Trophoblast cell (in vitro differentiated cells and primary cell): ENCODE data around the gene IFI44L.
A peak's percentile ranks its signal among the peaks of the same experiment; 100 is the strongest.

Source experiments
- DNase-seq, 2 donors: peaks; one replicate each; pipeline ENCODE4 v3.0.0-alpha.2; 2016
- H2AFZ ChIP-seq: 2 replicates; pipeline ENCODE4 v1.6.1; 2013; ENCODE audit warnings: low read length, moderate library complexity, mild to moderate bottlenecking; ENCODE audit not compliant: insufficient read depth, poor library complexity
- H2AK5ac ChIP-seq: 2 replicates; pipeline ENCODE4 v1.6.1; 2013; ENCODE audit warnings: mild to moderate bottlenecking, low read length
- H2BK120ac ChIP-seq: 2 replicates; pipeline ENCODE4 v1.6.1; 2013; ENCODE audit warnings: low read length, mild to moderate bottlenecking, moderate library complexity; ENCODE audit not compliant: insufficient read depth, poor library complexity
- H2BK12ac ChIP-seq: 2 replicates; pipeline ENCODE4 v1.6.1; 2013; ENCODE audit warnings: mild to moderate bottlenecking, low read length, moderate library complexity
- H2BK5ac ChIP-seq: 2 replicates; pipeline ENCODE4 v1.6.1; 2013; ENCODE audit warnings: low read length, low read depth, moderate library complexity, mild to moderate bottlenecking; ENCODE audit not compliant: poor library complexity
- H3K14ac ChIP-seq: 2 replicates; pipeline ENCODE4 v1.6.1; 2013; ENCODE audit warnings: mild to moderate bottlenecking, low read length
- H3K18ac ChIP-seq: 2 replicates; pipeline ENCODE4 v1.6.1; 2013; ENCODE audit warnings: mild to moderate bottlenecking, low read length
- H3K23ac ChIP-seq: 2 replicates; pipeline ENCODE4 v1.6.1; 2013; ENCODE audit warnings: low read length
- H3K27ac ChIP-seq: 2 replicates; pipeline ENCODE4 v1.5.1; 2013; ENCODE audit warnings: low read depth, mild to moderate bottlenecking, inconsistent platforms, low read length, moderate library complexity
- H3K27me3 ChIP-seq: 2 replicates; pipeline ENCODE4 v1.6.1; 2013; ENCODE audit warnings: inconsistent platforms, mild to moderate bottlenecking, low read length, moderate library complexity; ENCODE audit not compliant: insufficient read depth
- H3K36me3 ChIP-seq, 2 experiments: 1 replicate in 1 of 2; 2 replicates in 1 of 2; pipeline ENCODE4 v1.6.1; 2013; ENCODE audit warnings: low read length in 2 of 2, mild to moderate bottlenecking in 2 of 2, moderate library complexity in 1 of 2; ENCODE audit not compliant: insufficient read depth in 2 of 2, control insufficient read depth in 1 of 2
- H3K4ac ChIP-seq: 2 replicates; pipeline ENCODE4 v1.6.1; 2013; ENCODE audit warnings: low read depth, mild to moderate bottlenecking, low read length, moderate library complexity
- H3K4me1 ChIP-seq, 2 experiments: 1 replicate in 1 of 2; 2 replicates in 1 of 2; pipeline ENCODE4 v1.6.1; 2013; ENCODE audit warnings: low read length in 2 of 2, mild to moderate bottlenecking in 2 of 2, moderate library complexity in 1 of 2; ENCODE audit not compliant: insufficient read depth in 2 of 2, control insufficient read depth in 1 of 2
- H3K4me2 ChIP-seq: 2 replicates; pipeline ENCODE4 v1.6.1; 2013; ENCODE audit warnings: inconsistent platforms, mild to moderate bottlenecking, low read length, moderate library complexity
- H3K4me3 ChIP-seq: 2 replicates; pipeline ENCODE4 v1.5.1; 2013; ENCODE audit warnings: mild to moderate bottlenecking, low read depth, low read length, inconsistent platforms
- H3K79me1 ChIP-seq: one replicate; pipeline ENCODE4 v1.6.1; 2013; ENCODE audit warnings: low read length
- H3K79me2 ChIP-seq: 2 replicates; pipeline ENCODE4 v1.6.1; 2013; ENCODE audit warnings: low read length, mild to moderate bottlenecking; ENCODE audit not compliant: control insufficient read depth, insufficient read depth, poor library complexity
- H3K9ac ChIP-seq: 2 replicates; pipeline ENCODE4 v1.6.1; 2013; ENCODE audit warnings: mild to moderate bottlenecking, low read length
- H3K9me3 ChIP-seq: 2 replicates; pipeline ENCODE4 v1.6.1; 2013; ENCODE audit warnings: low read depth, mild to moderate bottlenecking, control low read depth, inconsistent platforms, low read length; ENCODE audit not compliant: insufficient read depth
- H4K12ac ChIP-seq: 2 replicates; pipeline ENCODE4 v1.6.1; 2013; ENCODE audit warnings: low read depth, mild to moderate bottlenecking, low read length, moderate library complexity
- H4K8ac ChIP-seq: 2 replicates; pipeline ENCODE4 v1.6.1; 2013; ENCODE audit warnings: low read depth, mild to moderate bottlenecking, low read length, moderate library complexity
- H4K91ac ChIP-seq: one replicate; pipeline ENCODE4 v1.6.1; 2013; ENCODE audit warnings: low read depth, mild to moderate bottlenecking, low read length, moderate library complexity
- WGBS: extraction: QIAGEN DNeasy Blood & Tissue Kit; methylation state at CpG from one replicate; pipeline ENCODE4 v1.1.7; 2013; ENCODE audit warnings: missing lambda C conversion rate; ENCODE audit not compliant: insufficient read length, insufficient coverage; ENCODE audit errors: extremely low coverage; 5-methylcytosine and 5-hydroxymethylcytosine counted together

IFI44L gene

GRCh38 chr1:78603206-78603605, 17.0 kb upstream of the IFI44L start:
- no peak overlapping the region for H3K4me3 ChIP-seq
- no peak overlapping the region for H3K14ac ChIP-seq
- no peaks in the 10 kb centered on the region for H3K9me3 ChIP-seq
- no peaks in the 10 kb centered on the region for H3K4me1 ChIP-seq
- H2BK5ac ChIP-seq = no peak overlapping the region
- no peak overlapping the region for H4K12ac ChIP-seq
- no peak overlapping the region for H4K91ac ChIP-seq
- DNase-seq = no peak
- no peaks in the 10 kb centered on the region for H3K79me1 ChIP-seq
- H3K27me3 ChIP-seq = no peaks in the 10 kb centered on the region
- no peak overlapping the region for H3K9ac ChIP-seq
- no peaks in the 10 kb centered on the region for H3K79me2 ChIP-seq
- H4K8ac ChIP-seq = no peak overlapping the region
- H3K36me3 ChIP-seq = no peaks in the 10 kb centered on the region
- no peak overlapping the region for H3K27ac ChIP-seq
- no peak overlapping the region for H3K4ac ChIP-seq
- no peak overlapping the region for H3K4me2 ChIP-seq
- H2BK12ac ChIP-seq = no peak overlapping the region
- no peak overlapping the region for H2BK120ac ChIP-seq
- H2AK5ac ChIP-seq = no peak overlapping the region
- H3K23ac ChIP-seq = no peak overlapping the region
- H3K18ac ChIP-seq = no peak overlapping the region
- no peak overlapping the region for H2AFZ ChIP-seq
- no CpG with 5 or more reads among the region's 1 CpG for WGBS

GRCh38 chr1:78604643-78605042, 15.6 kb upstream of the IFI44L start:
- Histone ChIP-seq H3K4me1 (no peaks in the 10 kb centered on the region), H3K14ac (no peak overlapping the region), H3K4me2 (no peak overlapping the region), H4K8ac (no peak overlapping the region), H3K79me2 (no peaks in the 10 kb centered on the region), H4K91ac (no peak overlapping the region), H4K12ac (no peak overlapping the region), H3K23ac (no peak overlapping the region), H2AK5ac (no peak overlapping the region), H3K4me3 (no peak overlapping the region), H3K36me3 (no peaks in the 10 kb centered on the region), H3K9ac (no peak overlapping the region), H3K9me3 (no peaks in the 10 kb centered on the region), H2BK5ac (no peak overlapping the region), H3K4ac (no peak overlapping the region), H3K18ac (no peak overlapping the region), H3K27ac (no peak overlapping the region), H3K79me1 (no peaks in the 10 kb centered on the region), H3K27me3 (no peaks in the 10 kb centered on the region), H2AFZ (no peak overlapping the region), H2BK12ac (no peak overlapping the region), H2BK120ac (no peak overlapping the region)
- no peak for DNase-seq
- no CpG with 5 or more reads among the region's 5 CpGs for WGBS

- no peak overlapping the region for H2BK120ac ChIP-seq
- H3K4ac ChIP-seq = no peak overlapping the region
- H3K18ac ChIP-seq = no peak overlapping the region
- no CpG with 5 or more reads among the region's 2 CpGs for WGBS
- H2AK5ac ChIP-seq = no peak overlapping the region
- no peaks in the 10 kb centered on the region for H3K79me1 ChIP-seq
- no peak overlapping the region for H3K4me2 ChIP-seq
- no peak overlapping the region for H4K12ac ChIP-seq
- H3K4me1 ChIP-seq = no peaks in the 10 kb centered on the region
- no peaks in the 10 kb centered on the region for H3K9me3 ChIP-seq
- H4K91ac ChIP-seq = no peak overlapping the region
- H2BK12ac ChIP-seq = no peak overlapping the region
- no peaks in the 10 kb centered on the region for H3K36me3 ChIP-seq
- no peak overlapping the region for H3K23ac ChIP-seq
- no peak overlapping the region for H2BK5ac ChIP-seq
- no peak overlapping the region for H2AFZ ChIP-seq
- no peak for DNase-seq
- H3K79me2 ChIP-seq = no peaks in the 10 kb centered on the region
- H3K27me3 ChIP-seq = no peaks in the 10 kb centered on the region
- H3K4me3 ChIP-seq = no peak overlapping the region
- H3K27ac ChIP-seq = no peak overlapping the region
- H3K9ac ChIP-seq = no peak overlapping the region
- H4K8ac ChIP-seq = no peak overlapping the region
- H3K14ac ChIP-seq = no peak overlapping the region
These were observed 14.0 kb upstream of the IFI44L start for GRCh38 chr1:78606274-78606673.

GRCh38 chr1:78607334-78607927, 12.8 kb upstream of the IFI44L start:
- Histone ChIP-seq H3K14ac (no peak overlapping the region), H3K4me3 (no peak overlapping the region), H3K23ac (no peak overlapping the region), H2BK120ac (no peak overlapping the region), H3K18ac (no peak overlapping the region), H3K4me2 (no peak overlapping the region), H2BK12ac (no peak overlapping the region), H3K27me3 (no peaks in the 10 kb centered on the region), H4K91ac (no peak overlapping the region), H2BK5ac (no peak overlapping the region), H3K4me1 (no peaks in the 10 kb centered on the region), H2AFZ (no peak overlapping the region), H2AK5ac (no peak overlapping the region), H3K27ac (no peak overlapping the region), H3K36me3 (no peaks in the 10 kb centered on the region), H3K79me1 (no peaks in the 10 kb centered on the region), H3K9ac (no peak overlapping the region), H3K9me3 (no peaks in the 10 kb centered on the region), H3K4ac (no peak overlapping the region), H4K12ac (no peak overlapping the region), H4K8ac (no peak overlapping the region), H3K79me2 (no peaks in the 10 kb centered on the region)
- peak in 1 of 2 donors; percentile 64 for DNase-seq
- no CpG with 5 or more reads among the region's 5 CpGs for WGBS
